RWPE2 (cell line): ENCODE data around the gene GPR142.

Experiments used
- ATAC-seq: fragments of 200-7000 bp; cut with Tn5 transposase; 3 replicates; pipeline ENCODE4 v1.9.1; 2021; ENCODE audit warnings: low read depth
- DNase-seq: peaks from one replicate; pipeline ENCODE4 v3.0.0-alpha.2; 2020; ENCODE audit warnings: low spot score
- H3K27ac ChIP-seq: fragments of 450-650 bp; 2 replicates; pipeline ENCODE4 v1.5.1; 2017; ENCODE audit warnings: mild to moderate bottlenecking; ENCODE audit not compliant: poor library complexity, severe bottlenecking
- H3K27me3 ChIP-seq: fragments of 250-450 bp; sonication (Bioruptor Pico); 2 replicates; pipeline ENCODE4 v1.5.1; 2021; ENCODE audit warnings: mild to moderate bottlenecking, moderate library complexity; ENCODE audit not compliant: insufficient read depth, poor library complexity, severe bottlenecking
- H3K36me3 ChIP-seq: fragments of 250-450 bp; sonication (Bioruptor Pico); 2 replicates; pipeline ENCODE4 v1.5.1; 2020; ENCODE audit warnings: low read depth, mild to moderate bottlenecking, moderate library complexity
- H3K4me1 ChIP-seq: fragments of 250-450 bp; sonication (Bioruptor Pico); 2 replicates; pipeline ENCODE4 v1.5.1; 2021; ENCODE audit warnings: mild to moderate bottlenecking, moderate library complexity; ENCODE audit not compliant: insufficient read depth, poor library complexity, severe bottlenecking
- H3K4me3 ChIP-seq: fragments of 250-450 bp; sonication (Bioruptor Pico); 2 replicates; pipeline ENCODE4 v1.5.1; 2021; ENCODE audit warnings: mild to moderate bottlenecking, moderate library complexity; ENCODE audit not compliant: severe bottlenecking
- H3K9me3 ChIP-seq: fragments of 250-450 bp; sonication (Bioruptor Pico); 2 replicates; pipeline ENCODE4 v1.5.1; 2021; ENCODE audit warnings: mild to moderate bottlenecking, moderate library complexity; ENCODE audit not compliant: severe bottlenecking
- CTCF ChIP-seq: fragments of 450-650 bp; IDR thresholded peaks from one replicate; pipeline ENCODE4 v1.5.1; 2017; ENCODE audit warnings: mild to moderate bottlenecking, moderate library complexity; ENCODE audit not compliant: poor library complexity, severe bottlenecking

The GPR142 gene

GRCh38 chr17:74390680-74391653 is 23.7 kb downstream of the GPR142 start:
- Histone ChIP-seq H3K9me3 (no peaks in the 10 kb centered on the region), H3K36me3 (no peaks in the 10 kb centered on the region), H3K27ac (no peak overlapping the region), H3K4me3 (no peak overlapping the region), H3K4me1 (no peaks in the 10 kb centered on the region), H3K27me3 (no peaks in the 10 kb centered on the region)
- DNase-seq (no peak), ATAC-seq (no peak)
- no peak for TF ChIP-seq CTCF

- no peak overlapping the region for H3K27ac ChIP-seq
- H3K9me3 ChIP-seq = no peaks in the 10 kb centered on the region
- TF ChIP-seq CTCF = no peak
- DNase-seq (no peak), ATAC-seq (no peak)
- no peaks in the 10 kb centered on the region for H3K27me3 ChIP-seq
- H3K36me3 ChIP-seq = no peaks in the 10 kb centered on the region
- no peak overlapping the region for H3K4me3 ChIP-seq
- H3K4me1 ChIP-seq = no peaks in the 10 kb centered on the region
Measured at GRCh38 chr17:74391771-74392170, 24.5 kb downstream of the GPR142 start.

- no peaks in the 10 kb centered on the region for H3K27me3 ChIP-seq
Measured at GRCh38 chr17:74392848-74393247, 25.5 kb downstream of the GPR142 start.

GRCh38 chr17:74393346-74393942 is 26.1 kb downstream of the GPR142 start:
- DNase-seq = no peak
- Histone ChIP-seq H3K9me3 (no peaks in the 10 kb centered on the region), H3K27me3 (no peaks in the 10 kb centered on the region), H3K36me3 (no peaks in the 10 kb centered on the region), H3K27ac (no peak overlapping the region), H3K4me1 (no peaks in the 10 kb centered on the region), H3K4me3 (no peak overlapping the region)
- no peak; the same call in 2 of the 3 replicates for ATAC-seq
- TF ChIP-seq CTCF = no peak

More at GRCh38 chr17:74392848-74393247, 25.5 kb downstream of the GPR142 start:
- Histone ChIP-seq H3K4me3 (no peak overlapping the region), H3K27ac (no peak overlapping the region), H3K36me3 (no peaks in the 10 kb centered on the region), H3K9me3 (no peaks in the 10 kb centered on the region), H3K4me1 (no peaks in the 10 kb centered on the region)
- ATAC-seq = no peak
- TF ChIP-seq CTCF = no peak
- no peak for DNase-seq
